Measurements from ENCODE around the gene ILF3.

ILF3 gene

GRCh38 chr19:10690341-10690781, 36.2 kb downstream of the ILF3 start:
- H3K4me3 ChIP-seq: no peak overlapping the region
- no peak overlapping the region for H3K27ac ChIP-seq
- TF ChIP-seq CTCF (IDR thresholded peaks at IDR 0.05): no peak
- no peak for DNase-seq (ENCODE audit: low spot score)

- DNase-seq (ENCODE audit: low spot score): no peak
- no peak overlapping the region for H3K4me3 ChIP-seq
- no peak overlapping the region for H3K27ac ChIP-seq
- no peak for TF ChIP-seq CTCF (IDR thresholded peaks at IDR 0.05)
Measured at GRCh38 chr19:10691178-10691881, 37.2 kb downstream of the ILF3 start.

GRCh38 chr19:10691883-10692282, 37.7 kb downstream of the ILF3 start:
- no peak overlapping the region for H3K4me3 ChIP-seq
- TF ChIP-seq CTCF (IDR thresholded peaks at IDR 0.05): no peak
- no peak overlapping the region for H3K27ac ChIP-seq
- no peak for DNase-seq (ENCODE audit: low spot score)

GRCh38 chr19:10692673-10693264, 38.6 kb downstream of the ILF3 start:
- H3K4me3 ChIP-seq: no peak overlapping the region
- DNase-seq (ENCODE audit: low spot score): no peak
- TF ChIP-seq CTCF (IDR thresholded peaks at IDR 0.05): no peak
- H3K27ac ChIP-seq: no peak overlapping the region

GRCh38 chr19:10694706-10695307, 40.7 kb downstream of the ILF3 start:
- Histone ChIP-seq H3K27ac (no peak overlapping the region), H3K4me3 (no peak overlapping the region)
- no peak for DNase-seq (ENCODE audit: low spot score)
- TF ChIP-seq CTCF (IDR thresholded peaks at IDR 0.05): no peak

- no peak overlapping the region for H3K27ac ChIP-seq
- peak overlapping the region; percentile 10 for H3K4me3 ChIP-seq
- TF ChIP-seq CTCF (IDR thresholded peaks at IDR 0.05): no peak
- DNase-seq (ENCODE audit: low spot score): peak; percentile 91
Measured at GRCh38 chr19:10695401-10696398, 41.6 kb downstream of the ILF3 start.
